SU-DHL-6 (cell line): Measurements from ENCODE around the gene SCAPER.

Experiments
- H2AFZ ChIP-seq: fragments of 200-600 bp; sonication (generic); 2 replicates; pipeline ENCODE4 v1.6.1; 2014; ENCODE audit warnings: low read depth, mild to moderate bottlenecking, moderate library complexity, mixed read lengths, antibody characterized with exemption, low read length; ENCODE audit not compliant: severe bottlenecking
- H3F3A ChIP-seq: fragments of 200-600 bp; shearing (Covaris generic); 2 replicates; pipeline ENCODE4 v1.6.0; 2016; ENCODE audit warnings: antibody characterized with exemption, mild to moderate bottlenecking; ENCODE audit not compliant: insufficient read depth
- H3K27ac ChIP-seq: fragments of 200-600 bp; sonication (generic); 2 replicates; pipeline ENCODE4 v1.5.1; 2016; ENCODE audit warnings: low read depth, mild to moderate bottlenecking, low read length, moderate library complexity, mixed read lengths
- H3K27me3 ChIP-seq: fragments of 200-600 bp; sonication (generic), shearing (Covaris generic); 2 replicates; pipeline ENCODE4 v1.6.0; 2014; ENCODE audit warnings: mild to moderate bottlenecking, low read length
- H3K36me3 ChIP-seq: fragments of 200-600 bp; sonication (generic); 2 replicates; pipeline ENCODE4 v1.6.1; 2014; ENCODE audit warnings: mild to moderate bottlenecking, low read length, mixed read lengths
- H3K4me2 ChIP-seq: fragments of 300-600, 200-600 bp; shearing (Covaris generic), sonication (generic); 2 replicates; pipeline ENCODE4 v1.6.0; 2014; ENCODE audit warnings: low read length, low read depth, mild to moderate bottlenecking; ENCODE audit not compliant: poor library complexity, severe bottlenecking
- H3K4me3 ChIP-seq: fragments of 200-600 bp; sonication (generic); 2 replicates; pipeline ENCODE4 v1.5.1; 2014; ENCODE audit warnings: antibody characterized with exemption, low read length, mild to moderate bottlenecking, mixed read lengths; ENCODE audit not compliant: insufficient read depth, poor library complexity, severe bottlenecking
- H3K79me2 ChIP-seq: fragments of 200-600 bp; sonication (generic); 2 replicates; pipeline ENCODE4 v1.6.1; 2014; ENCODE audit warnings: mild to moderate bottlenecking, low read length, moderate library complexity; ENCODE audit not compliant: insufficient read depth
- H3K9ac ChIP-seq: fragments of 200-600 bp; sonication (generic); 2 replicates; pipeline ENCODE4 v1.7.0; 2014; ENCODE audit warnings: mild to moderate bottlenecking, low read length
- H3K9me2 ChIP-seq: fragments of 200-600 bp; sonication (generic); replicated peaks from 2 replicates; pipeline ENCODE4 v1.6.1; 2014; ENCODE audit warnings: low read length; ENCODE audit not compliant: insufficient read depth
- H3K9me3 ChIP-seq: fragments of 200-600 bp; sonication (generic); 2 replicates; pipeline ENCODE4 v1.6.1; 2014; ENCODE audit warnings: low read length, mixed read lengths; ENCODE audit not compliant: insufficient read depth
- H4K20me1 ChIP-seq: fragments of 200-600 bp; sonication (generic); 2 replicates; pipeline ENCODE4 v1.6.1; 2014; ENCODE audit warnings: low read depth, mild to moderate bottlenecking, antibody characterized with exemption, low read length, moderate library complexity, mixed read lengths
- CTCF ChIP-seq: fragments of 200-600 bp; sonication (generic); IDR thresholded peaks from one replicate; pipeline ENCODE4 v1.5.1; 2017; ENCODE audit warnings: antibody characterized with exemption, mild to moderate bottlenecking, low read length, moderate library complexity; ENCODE audit not compliant: insufficient read depth, poor library complexity, severe bottlenecking
- EZH2phosphoT487 ChIP-seq: fragments of 200-600 bp; sonication (generic), shearing (Covaris generic); conservative IDR thresholded peaks from 2 replicates; pipeline ENCODE4 v1.6.1; 2018; ENCODE audit warnings: mild to moderate bottlenecking, antibody characterized with exemption, low read length, moderate library complexity, mixed read lengths

The SCAPER gene

GRCh38 chr15:76377217-76377616 is 527.9 kb downstream of the SCAPER start:
- Histone ChIP-seq H3K9ac (no peak overlapping the region), H3K36me3 (no peaks in the 10 kb centered on the region), H3F3A (no peaks in the 10 kb centered on the region), H2AFZ (no peak overlapping the region), H3K27me3 (no peaks in the 10 kb centered on the region), H3K4me3 (no peak overlapping the region), H3K9me2 (no peaks in the 10 kb centered on the region), H3K9me3 (no peaks in the 10 kb centered on the region), H3K27ac (no peak overlapping the region), H3K4me2 (no peak overlapping the region), H4K20me1 (no peaks in the 10 kb centered on the region), H3K79me2 (no peaks in the 10 kb centered on the region)
- no peak for TF ChIP-seq EZH2phosphoT487
- TF ChIP-seq CTCF, result no peak

GRCh38 chr15:76376816-76377215 is 528.3 kb downstream of the SCAPER start:
- H2AFZ ChIP-seq, result no peak overlapping the region
- no peaks in the 10 kb centered on the region for H3K9me2 ChIP-seq
- no peaks in the 10 kb centered on the region for H3K79me2 ChIP-seq
- H3K4me2 ChIP-seq, result no peak overlapping the region
- H3F3A ChIP-seq, result no peaks in the 10 kb centered on the region
- H3K9me3 ChIP-seq, result no peaks in the 10 kb centered on the region
- no peaks in the 10 kb centered on the region for H3K27me3 ChIP-seq
- TF ChIP-seq CTCF (no peak), EZH2phosphoT487 (no peak)
- no peak overlapping the region for H3K4me3 ChIP-seq
- no peak overlapping the region for H3K27ac ChIP-seq
- no peak overlapping the region for H3K9ac ChIP-seq
- no peaks in the 10 kb centered on the region for H3K36me3 ChIP-seq
- no peaks in the 10 kb centered on the region for H4K20me1 ChIP-seq

GRCh38 chr15:76376029-76376428 is 529.1 kb downstream of the SCAPER start:
- no peak overlapping the region for H3K4me2 ChIP-seq

More at GRCh38 chr15:76376029-76376428, 529.1 kb downstream of the SCAPER start:
- no peaks in the 10 kb centered on the region for H3K9me3 ChIP-seq
- no peaks in the 10 kb centered on the region for H3K36me3 ChIP-seq
- H3K27ac ChIP-seq, result no peak overlapping the region
- no peaks in the 10 kb centered on the region for H3K9me2 ChIP-seq
- no peak overlapping the region for H3K9ac ChIP-seq
- no peak overlapping the region for H2AFZ ChIP-seq
- no peaks in the 10 kb centered on the region for H4K20me1 ChIP-seq
- no peaks in the 10 kb centered on the region for H3F3A ChIP-seq
- no peaks in the 10 kb centered on the region for H3K27me3 ChIP-seq
- H3K79me2 ChIP-seq, result no peaks in the 10 kb centered on the region
- TF ChIP-seq CTCF, result no peak
- TF ChIP-seq EZH2phosphoT487, result no peak
- no peak overlapping the region for H3K4me3 ChIP-seq
